K562 (cell line): Measurements from ENCODE around the gene SORCS2. TPM values are rescaled to one million over a fixed set of nuclear protein-coding genes. Genes with fewer than 3 reads are reported as not detected.

ENCODE experiments used
- ATAC-seq: fragments of 200-7000 bp; cut with Tn5 transposase; 3 replicates; pipeline ENCODE4 v1.9.1; 2020; ENCODE audit warnings: moderate library complexity
- BruUV-seq: library from RNA; stranded (reverse); fragments of 400-500 nt; replicated peaks from 2 replicates; lab custom pipeline; 2021; lab: Mats Ljungman, UMichigan
- CTCF ChIA-PET: fragments of 300-600 bp; formaldehyde crosslinking; extraction: SDS; loops from one replicate; lab custom pipeline; 2021; ENCODE audit warnings: low intra/inter-chr PET ratio; lab: Yijun Ruan, JAX
- POLR2A ChIA-PET: fragments of 300-600, 350-650 bp; sonication (Branson Sonifier 250); formaldehyde crosslinking; extraction: SDS; loops from one replicate; lab custom pipeline; 2021; ENCODE audit warnings: antibody characterized with exemption, inconsistent platforms; lab: Yijun Ruan, JAX
- DNase-seq, 4 experiments: peaks; one replicate each; pipeline versions ENCODE4 v3.0.0 to v3.0.0-alpha.2; 2011 to 2018; ENCODE audit warnings: low spot score in 3 of 4, mixed read lengths in 3 of 4; ENCODE audit errors: extremely low read depth in 1 of 4
- FAIRE-seq: peaks from 2 replicates; lab custom pipeline; 2011; peaks lifted over from hg19 to GRCh38; lab: Jason Lieb, UNC
- H2AFZ ChIP-seq: 2 replicates; pipeline ENCODE4 v1.6.0; 2011; ENCODE audit warnings: low read depth, low read length, control low read depth, inconsistent platforms
- H3K27ac ChIP-seq: fragments of 200-600 bp; 3 replicates; pipeline ENCODE4 v1.8.0; 2011; ENCODE audit warnings: low read depth, mild to moderate bottlenecking, control low read depth, inconsistent platforms, low read length, moderate library complexity, mixed read lengths; ENCODE audit errors: extremely low read depth
- H3K27me3 ChIP-seq, 2 experiments: fragments of 300-600 bp in 1 of 2; 2 replicates in 1 of 2; 3 replicates in 1 of 2; pipeline versions ENCODE4 v1.6.0 to v1.8.0; 2011; ENCODE audit warnings: inconsistent platforms in 2 of 2, low read length in 2 of 2, mild to moderate bottlenecking in 1 of 2, mixed read lengths in 1 of 2, moderate library complexity in 1 of 2; ENCODE audit not compliant: control insufficient read depth in 2 of 2, insufficient read depth in 2 of 2
- H3K36me3 ChIP-seq: fragments of 300-600 bp; 3 replicates; pipeline ENCODE4 v1.8.0; 2011; ENCODE audit warnings: mild to moderate bottlenecking, low read length, inconsistent platforms; ENCODE audit not compliant: control insufficient read depth, insufficient read depth
- H3K4me1 ChIP-seq, 2 experiments: fragments of 200-600 bp in 1 of 2; replicated peaks in 1 of 2; 2 replicates in 1 of 2; 3 replicates in 1 of 2; pipeline versions ENCODE4 v1.5.1 to v1.8.0; 2011; ENCODE audit warnings: inconsistent platforms in 2 of 2, low read length in 2 of 2, mild to moderate bottlenecking in 1 of 2, mixed read lengths in 1 of 2, moderate library complexity in 1 of 2; ENCODE audit not compliant: control insufficient read depth in 2 of 2, insufficient read depth in 2 of 2
- H3K4me2 ChIP-seq: 2 replicates; pipeline ENCODE4 v1.6.1; 2011; ENCODE audit warnings: low read length, control low read depth, inconsistent platforms, mixed read lengths; ENCODE audit not compliant: insufficient read depth
- H3K4me3 ChIP-seq: fragments of 200-600 bp; sonication (generic), shearing (Covaris generic); 2 replicates; pipeline ENCODE4 v1.5.1; 2016; ENCODE audit warnings: control low read depth, inconsistent platforms
- H3K79me2 ChIP-seq: fragments of 200-600 bp; 3 replicates; pipeline ENCODE4 v1.8.0; 2011; ENCODE audit warnings: low read length, inconsistent platforms; ENCODE audit not compliant: control insufficient read depth, insufficient read depth
- H3K9ac ChIP-seq, 2 experiments: 2 replicates each; pipeline versions ENCODE4 v1.6.0 to v1.6.1; 2011; ENCODE audit warnings: low read depth in 2 of 2, low read length in 2 of 2, control low read depth in 1 of 2, inconsistent platforms in 1 of 2, mild to moderate bottlenecking in 1 of 2, mixed read lengths in 1 of 2; ENCODE audit not compliant: insufficient read depth in 1 of 2
- H3K9me1 ChIP-seq: one replicate; pipeline ENCODE4 v1.6.0; 2011; ENCODE audit warnings: inconsistent platforms, mild to moderate bottlenecking, low read length, moderate library complexity; ENCODE audit not compliant: control insufficient read depth, insufficient read depth
- H3K9me3 ChIP-seq: replicated peaks from 2 replicates; pipeline ENCODE4 v1.5.1; 2011; ENCODE audit warnings: low read depth, low read length, inconsistent platforms; ENCODE audit not compliant: control insufficient read depth, insufficient read depth
- H4K20me1 ChIP-seq: replicated peaks from 2 replicates; pipeline ENCODE4 v1.6.1; 2011; ENCODE audit warnings: low read length, inconsistent platforms, mixed read lengths; ENCODE audit not compliant: control insufficient read depth, insufficient read depth
- CBX3 ChIP-seq, 2 experiments: IDR thresholded peaks; 1 replicate in 1 of 2; 2 replicates in 1 of 2; pipeline ENCODE4 v1.6.1; 2012; ENCODE audit warnings: inconsistent platforms in 2 of 2, low read length in 2 of 2, borderline replicate concordance in 1 of 2, control low read depth in 1 of 2
- JUN ChIP-seq, 2 experiments: sonication (generic) in 1 of 2; formaldehyde crosslinking in 1 of 2; IDR thresholded peaks; 2 replicates each; pipeline versions ENCODE4 v1.6.1 to v1.8.0; 2012 to 2022; ENCODE audit warnings: borderline replicate concordance in 2 of 2, mild to moderate bottlenecking in 2 of 2, improper control_type of control experiment in 1 of 2, low read depth in 1 of 2, low read length in 1 of 2, missing genetic modification reagents in 1 of 2
- SMARCA5 ChIP-seq: fragments of 450-650 bp; IDR thresholded peaks from 2 replicates; pipeline ENCODE4 v1.6.1; 2016
- WGBS: fragments of 100-300 bp; shearing (Covaris generic); methylation state at CpG from one replicate; pipeline ENCODE4 v1.1.6; 2016; ENCODE audit warnings: low coverage, mixed read lengths; ENCODE audit not compliant: insufficient coverage; ENCODE audit errors: missing lambda C conversion rate; 5-methylcytosine and 5-hydroxymethylcytosine counted together
- in situ Hi-C: fragments of 300-500 bp; cut with MboI; formaldehyde crosslinking; loops from 4 replicates; pipeline ENCODE4 v1.15.0; 2018; ENCODE audit warnings: inconsistent platforms, mixed read lengths
- intact Hi-C: fragments of 100-400 bp; cut with micrococcal nuclease; formaldehyde crosslinking; loops from 2 replicates; pipeline ENCODE4 v1.14.2; 2022
- polyA plus RNA-seq, 8 experiments: library from polyadenylated mRNA; depleted of rRNA in 4 of 8; stranded (reverse) in 5 of 8; unstranded in 3 of 8; fragments of >200 nt; fragmentation: Nextera tagmentation in 2 of 8; fragmentation: Illumina TruSeq in 1 of 8; extraction: Ambion mirVana in 2 of 8; extraction: Trizol in 1 of 8; gene quantifications; 2 replicates each; pipeline versions ENCODE4 v1.2.1 to v1.2.3, GENCODE V29; 2011 to 2014; ENCODE audit warnings: inconsistent platforms in 1 of 8, missing spikeins in 1 of 8
- total RNA-seq, 7 experiments: library from RNA; depleted of rRNA in 6 of 7; stranded (reverse); fragments of >200 nt in 6 of 7; fragmentation: Illumina TruSeq in 2 of 7; extraction: Trizol in 2 of 7; gene quantifications; 2 replicates each; pipeline versions ENCODE4 v1.2.1 to v1.2.3, GENCODE V29; 2011 to 2021; ENCODE audit warnings: low replicate concordance in 1 of 7
- TF ChIP-seq, protein P1 (sequence below): fragments of 200-800 bp; sonication (Bioruptor generic); IDR thresholded peaks from 2 replicates; pipeline ENCODE4 v1.6.1; 2017; ENCODE audit warnings: missing genetic modification characterization, missing compliant biosample characterization

SORCS2 gene
- total and polyA plus RNA-seq, 9 of the 15 experiments (the other 6 are each of a cell fraction or from before 2014, with no cell fraction given) = not detected

DNA sequence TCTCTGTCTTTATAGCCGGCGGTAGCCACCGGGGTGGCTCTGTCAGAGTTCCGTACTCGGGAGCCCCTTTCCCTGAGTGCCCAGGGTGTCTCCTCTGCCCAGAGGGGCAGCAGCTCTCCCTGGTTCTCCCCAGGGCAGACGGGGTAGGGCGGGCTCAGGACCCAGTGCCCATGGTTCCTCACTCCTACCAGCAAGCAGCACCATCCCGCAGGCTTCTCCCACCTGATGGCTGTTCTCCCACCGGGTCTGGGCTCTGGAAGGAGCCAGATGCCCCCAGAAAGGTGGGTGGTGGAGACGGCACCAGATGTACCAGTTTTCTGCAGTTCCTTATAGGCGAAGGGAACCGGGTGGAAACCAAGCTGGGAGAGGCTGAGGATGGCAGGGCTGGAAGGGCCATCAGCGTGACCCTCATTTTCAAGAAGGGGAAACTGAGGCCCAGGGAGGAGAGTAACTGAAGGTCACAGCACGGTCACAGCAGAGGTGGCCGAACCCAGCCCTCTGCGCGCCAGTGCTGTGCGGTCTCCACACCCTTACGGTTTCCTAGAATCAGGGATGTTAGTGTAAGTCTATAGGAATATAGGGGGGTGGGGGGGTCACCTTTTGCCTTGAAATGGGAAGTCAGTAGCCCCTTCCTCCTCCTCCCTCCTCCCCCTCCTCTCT is 548.7 kb downstream of the SORCS2 start:
- no peak overlapping the region for H3K27ac ChIP-seq
- intact Hi-C loops (no loop called here), in situ Hi-C loops (no loop called here)
- no peaks in the 10 kb centered on the region for H3K79me2 ChIP-seq
- no peak for FAIRE-seq
- peaks cover 3% of the 10 kb centered on the region; the same call in 1 of the 2 replicates for H3K9me3 ChIP-seq
- TF ChIP-seq JUN (IDR thresholded peaks at IDR 0.05; ENCODE audit: borderline replicate concordance, low read depth, low read length) (no peak), JUN (CRISPR knock-in tag; IDR thresholded peaks at IDR 0.05; ENCODE audit: borderline replicate concordance) (no peak), CBX3 (IDR thresholded peaks at IDR 0.05; ENCODE audit: borderline replicate concordance in 1 of 2, low read length in 2 of 2) (no peak), SMARCA5 (no peak)
- TF ChIP-seq, protein P1, sequence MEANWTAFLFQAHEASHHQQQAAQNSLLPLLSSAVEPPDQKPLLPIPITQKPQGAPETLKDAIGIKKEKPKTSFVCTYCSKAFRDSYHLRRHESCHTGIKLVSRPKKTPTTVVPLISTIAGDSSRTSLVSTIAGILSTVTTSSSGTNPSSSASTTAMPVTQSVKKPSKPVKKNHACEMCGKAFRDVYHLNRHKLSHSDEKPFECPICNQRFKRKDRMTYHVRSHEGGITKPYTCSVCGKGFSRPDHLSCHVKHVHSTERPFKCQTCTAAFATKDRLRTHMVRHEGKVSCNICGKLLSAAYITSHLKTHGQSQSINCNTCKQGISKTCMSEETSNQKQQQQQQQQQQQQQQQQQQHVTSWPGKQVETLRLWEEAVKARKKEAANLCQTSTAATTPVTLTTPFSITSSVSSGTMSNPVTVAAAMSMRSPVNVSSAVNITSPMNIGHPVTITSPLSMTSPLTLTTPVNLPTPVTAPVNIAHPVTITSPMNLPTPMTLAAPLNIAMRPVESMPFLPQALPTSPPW = no peak
- no peaks in the 10 kb centered on the region for H4K20me1 ChIP-seq
- no peaks in the 10 kb centered on the region for H3K36me3 ChIP-seq
- peaks cover 0 to 12% of the 10 kb centered on the region in 2 experiments; a peak in 1 of 5 replicates for H3K4me1 ChIP-seq
- no peak overlapping the region for H3K4me3 ChIP-seq
- H3K4me2 ChIP-seq = no peak overlapping the region
- no peak for DNase-seq
- no peak overlapping the region for H3K9ac ChIP-seq
- no TSS peak for BruUV-seq
- peaks cover 16 to 67% of the 10 kb centered on the region in 2 experiments; a peak in 3 of 5 replicates for H3K27me3 ChIP-seq
- ChIA-PET CTCF (no interaction called here), POLR2A (no interaction called here)
- H3K9me1 ChIP-seq = no peaks in the 10 kb centered on the region
- WGBS = under 1% methylated on average over 19 of the region's 19 CpGs
- no peak for ATAC-seq
- H2AFZ ChIP-seq = no peak overlapping the region
